SH-SY5Y (cell line): ENCODE data around the gene ITGA5.

Experiments used
- GATA2 ChIP-seq: IDR thresholded peaks from 2 replicates; pipeline ENCODE4 v1.6.1; 2011; ENCODE audit warnings: mild to moderate bottlenecking, low read depth, low read length
- GATA3 ChIP-seq: IDR thresholded peaks from 2 replicates; pipeline ENCODE4 v1.6.1; 2011; ENCODE audit warnings: low read depth, mild to moderate bottlenecking, low read length, moderate library complexity

DNA sequence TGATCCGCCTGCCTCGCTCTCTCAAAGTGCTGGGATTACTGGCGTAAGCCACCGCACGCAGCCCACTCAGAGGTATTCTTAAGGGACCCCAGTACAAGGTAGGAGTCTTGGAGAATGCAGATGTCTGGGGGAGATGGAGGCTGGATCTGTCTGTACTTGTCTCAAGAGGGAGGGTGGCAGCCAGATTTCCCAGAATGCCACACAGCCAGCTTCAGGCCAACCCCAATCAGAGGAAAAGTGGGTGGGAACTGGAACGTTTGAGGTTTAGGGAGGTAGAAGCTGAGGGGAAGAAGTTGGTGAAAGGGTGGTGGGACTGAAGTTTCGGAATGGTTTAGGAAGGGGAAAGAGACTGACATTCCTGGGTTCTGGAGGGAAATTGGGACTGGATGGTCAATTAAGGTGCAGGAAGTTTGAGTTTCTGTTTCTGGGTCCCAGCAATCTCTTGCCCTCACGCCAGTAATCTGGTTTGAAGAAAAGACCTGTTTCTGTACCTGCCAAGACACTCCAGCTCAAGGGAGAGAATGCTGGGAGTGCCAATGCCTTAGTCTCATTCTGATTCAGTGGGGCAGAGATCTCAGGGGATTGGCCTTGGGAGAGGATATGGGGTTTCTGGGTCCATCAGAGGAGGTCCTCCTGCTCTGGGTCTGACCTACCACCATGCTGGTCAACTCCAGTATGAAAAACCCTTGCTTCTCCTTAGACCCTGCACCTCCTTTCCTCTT lies 26.4 kb downstream of the ITGA5 start:
- no peak for TF ChIP-seq GATA3
- no peak for TF ChIP-seq GATA2
